ENCODE measurements around the gene SLC25A22.

GRCh38 chr11:815675-816432 is 17.8 kb upstream of the SLC25A22 start:
- no peak for TF ChIP-seq POLR2A (IDR thresholded peaks at IDR 0.05)
- no peak for TF ChIP-seq CTCF (IDR thresholded peaks at IDR 0.05)
